Measurements from ENCODE around the gene TMEM63A. TPM values are rescaled to one million over a fixed set of nuclear protein-coding genes. Genes with fewer than 3 reads are reported as not detected.
"Not testable (repeated sequence)": the region's sequence is repeated elsewhere in the genome, so short reads cannot be mapped to it uniquely, and the experiment has no call there.

Gene TMEM63A
- total RNA-seq, 6 experiments from 2014 or later, result 32.1 to 81.5 (median 44.9) TPM

GRCh38 chr1:225888289-225888897, 6.2 kb upstream of the TMEM63A start:
- H3K27ac ChIP-seq, result peak overlapping the region in 1 of 3 donors; percentile 18
- intact Hi-C loops (cut with DNase I), result no loop called here
- 77% methylated on average over 5 of the region's 18 CpGs for WGBS (ENCODE audit: insufficient coverage, low coverage, low lambda C conversion rate, missing lambda C conversion rate)

GRCh38 chr1:225887554-225888288, 5.5 kb upstream of the TMEM63A start:
- intact Hi-C loops (cut with DNase I); H3K9me3 ChIP-seq; H3K27ac ChIP-seq; H3K4me3 ChIP-seq; ATAC-seq; H3K27me3 ChIP-seq; H3K36me3 ChIP-seq: not testable (repeated sequence)
- no CpG with 5 or more reads among the region's 56 CpGs for WGBS (ENCODE audit: insufficient coverage, low coverage, low lambda C conversion rate, missing lambda C conversion rate)
- H3K4me1 ChIP-seq, result peaks cover 0 to 73% (median 25%) of the 10 kb centered on the region in 4 donors
- peak in 1 of 3 donors; percentile 48 for DNase-seq

More at GRCh38 chr1:225888289-225888897, 6.2 kb upstream of the TMEM63A start:
- H3K9me3 ChIP-seq, result no peaks in the 10 kb centered on the region
- no peak for TF ChIP-seq CTCF (IDR thresholded peaks at IDR 0.05)
- no peak for TF ChIP-seq POLR2A (IDR thresholded peaks at IDR 0.05)
- no peak overlapping the region for H3K4me3 ChIP-seq
- DNase-seq (no peak), ATAC-seq (peak in 1 of 4 donors; percentile 7)
- H3K27me3 ChIP-seq, result no peaks in the 10 kb centered on the region
- H3K36me3 ChIP-seq, result no peaks in the 10 kb centered on the region
- peaks cover 0 to 67% (median 25%) of the 10 kb centered on the region in 4 donors for H3K4me1 ChIP-seq

- H3K36me3 ChIP-seq, result no peaks in the 10 kb centered on the region
- no peaks in the 10 kb centered on the region for H3K27me3 ChIP-seq
- no peak overlapping the region for H3K4me3 ChIP-seq
- H3K4me1 ChIP-seq, result peaks cover 0 to 71% (median 25%) of the 10 kb centered on the region in 4 donors
- H3K27ac ChIP-seq, result peak overlapping the region in 1 of 3 donors; percentile 67
- 58% methylated on average over 3 of the region's 7 CpGs for WGBS (ENCODE audit: insufficient coverage, low coverage, low lambda C conversion rate, missing lambda C conversion rate)
- ATAC-seq (peak; percentile 25 to 39 (median 28)), DNase-seq (peak in 1 of 3 donors; percentile 74)
- intact Hi-C loops (cut with DNase I), result no loop called here
- no peak for TF ChIP-seq CTCF (IDR thresholded peaks at IDR 0.05)
- no peak for TF ChIP-seq POLR2A (IDR thresholded peaks at IDR 0.05)
- no peaks in the 10 kb centered on the region for H3K9me3 ChIP-seq
Observed at GRCh38 chr1:225887030-225887314, 4.8 kb upstream of the TMEM63A start.

- H3K36me3 ChIP-seq, result no peaks in the 10 kb centered on the region
- 84% methylated on average over 4 of the region's 19 CpGs for WGBS (ENCODE audit: insufficient coverage, low coverage, low lambda C conversion rate, missing lambda C conversion rate)
- peak; percentile 26 to 50 (median 47) for ATAC-seq
- no peak for TF ChIP-seq CTCF (IDR thresholded peaks at IDR 0.05)
- no peak for TF ChIP-seq POLR2A (IDR thresholded peaks at IDR 0.05)
- H3K27me3 ChIP-seq, result no peaks in the 10 kb centered on the region
- peaks cover 0 to 65% (median 24%) of the 10 kb centered on the region in 4 donors for H3K4me1 ChIP-seq
- intact Hi-C loops (cut with DNase I), result no loop called here
- H3K9me3 ChIP-seq, result no peaks in the 10 kb centered on the region
- no peak overlapping the region for H3K4me3 ChIP-seq
- DNase-seq, result peak in 1 of 3 donors; percentile 38
- peak overlapping the region; percentile 38 to 67 (median 41) for H3K27ac ChIP-seq
Observed at GRCh38 chr1:225886159-225887029, 4.2 kb upstream of the TMEM63A start.
